ENCODE results near the gene TAF9B. TPM values are rescaled to one million over a fixed set of nuclear protein-coding genes. Genes with fewer than 3 reads are reported as not detected.
"Not testable (repeated sequence)": the region's sequence is repeated elsewhere in the genome, so short reads cannot be mapped to it uniquely, and the experiment has no call there.

The TAF9B gene
- total and polyA plus RNA-seq, 2 experiments from 2014 or later = 9.2 to 12.2 TPM

- in situ Hi-C loops (cut with MboI) = no loop called here
Observed at GRCh38 chrX:78098108-78098507, 41.3 kb downstream of the TAF9B start.

GRCh38 chrX:78092296-78092695 lies 47.2 kb downstream of the TAF9B start:
- H3K4me3 ChIP-seq = no peak overlapping the region
- no peak overlapping the region for H3K27ac ChIP-seq
- H3K36me3 ChIP-seq (ENCODE audit: low read depth) = no peaks in the 10 kb centered on the region
- H3K4me2 ChIP-seq (ENCODE audit: unreplicated experiment) = no peak overlapping the region
- no peaks in the 10 kb centered on the region for H3F3A ChIP-seq (ENCODE audit: insufficient read depth)
- no peaks in the 10 kb centered on the region for H4K20me1 ChIP-seq (ENCODE audit: insufficient read depth)
- WGBS, 2 experiments (ENCODE audit: low coverage in 1 of 2, low lambda C conversion rate in 2 of 2, missing lambda C conversion rate in 2 of 2) = 82 to 94% methylated on average over 2 of the region's 2 CpGs
- no peak overlapping the region for H3K9ac ChIP-seq
- in situ Hi-C loops (cut with MboI) = no loop called here
- no peaks in the 10 kb centered on the region for H3K9me2 ChIP-seq (ENCODE audit: insufficient read depth)
- H3K4me1 ChIP-seq (ENCODE audit: insufficient read depth) = no peaks in the 10 kb centered on the region
- TF ChIP-seq EZH2 (IDR thresholded peaks at IDR 0.05; ENCODE audit: insufficient read depth, poor library complexity, severe bottlenecking) (no peak), EZH2phosphoT487 (IDR thresholded peaks at IDR 0.05; ENCODE audit: insufficient read depth, low read depth) (no peak)
- DNase-seq = peak; percentile 24
- no peak overlapping the region for H2AFZ ChIP-seq
- H3K27me3 ChIP-seq (replicated peaks; ENCODE audit: insufficient read depth) = no peaks in the 10 kb centered on the region
- H3K9me3 ChIP-seq (ENCODE audit: low read depth) = no peaks in the 10 kb centered on the region
- H3K79me2 ChIP-seq (ENCODE audit: insufficient read depth) = no peaks in the 10 kb centered on the region

More at GRCh38 chrX:78098108-78098507, 41.3 kb downstream of the TAF9B start:
- no peaks in the 10 kb centered on the region for H3K27me3 ChIP-seq (replicated peaks; ENCODE audit: insufficient read depth)
- H3K4me3 ChIP-seq = no peak overlapping the region
- H3F3A ChIP-seq (ENCODE audit: insufficient read depth) = no peaks in the 10 kb centered on the region; the same call in 1 of the 2 replicates
- no peaks in the 10 kb centered on the region for H3K36me3 ChIP-seq (ENCODE audit: low read depth)
- H2AFZ ChIP-seq = no peak overlapping the region
- H3K9ac ChIP-seq = no peak overlapping the region
- DNase-seq = no peak
- H3K9me3 ChIP-seq (ENCODE audit: low read depth) = no peaks in the 10 kb centered on the region
- no peaks in the 10 kb centered on the region for H3K79me2 ChIP-seq (ENCODE audit: insufficient read depth)
- no peaks in the 10 kb centered on the region for H4K20me1 ChIP-seq (ENCODE audit: insufficient read depth)
- no peaks in the 10 kb centered on the region for H3K9me2 ChIP-seq (ENCODE audit: insufficient read depth)
- H3K4me2 ChIP-seq (ENCODE audit: unreplicated experiment) = no peak overlapping the region
- TF ChIP-seq EZH2 (IDR thresholded peaks at IDR 0.05; ENCODE audit: insufficient read depth, poor library complexity, severe bottlenecking) (no peak), EZH2phosphoT487 (IDR thresholded peaks at IDR 0.05; ENCODE audit: insufficient read depth, low read depth) (no peak)
- H3K27ac ChIP-seq = no peak overlapping the region
- H3K4me1 ChIP-seq (ENCODE audit: insufficient read depth) = 0 out of 2 replicates have a peak, but pooled peaks cover under 1% of the 10 kb centered on the region

- H3K27me3 ChIP-seq (replicated peaks; ENCODE audit: insufficient read depth); H3K9me3 ChIP-seq (ENCODE audit: low read depth); H3K27ac ChIP-seq; H3K4me1 ChIP-seq (ENCODE audit: insufficient read depth); H4K20me1 ChIP-seq (ENCODE audit: insufficient read depth); H3K9ac ChIP-seq; H3K36me3 ChIP-seq (ENCODE audit: low read depth); in situ Hi-C loops (cut with MboI); DNase-seq; H3K79me2 ChIP-seq (ENCODE audit: insufficient read depth); H3K4me3 ChIP-seq; H3K9me2 ChIP-seq (ENCODE audit: insufficient read depth); H3K4me2 ChIP-seq (ENCODE audit: unreplicated experiment); H2AFZ ChIP-seq; H3F3A ChIP-seq (ENCODE audit: insufficient read depth): not testable (repeated sequence)
- whole genome bisulfite sequencing, 2 experiments (ENCODE audit: low coverage in 1 of 2, low lambda C conversion rate in 2 of 2, missing lambda C conversion rate in 2 of 2) = 87 to 96% methylated on average over 5 to 6 of the region's 6 CpGs
Observed at GRCh38 chrX:78081413-78081812, 58.0 kb downstream of the TAF9B start.

Other genes with a start within 250 kb of the TAF9B start
- 51.1 and 58.9 TPM in 2 replicates for gene MAGT1, start 244.2 kb downstream of the TAF9B start, total RNA-seq (2014; rRNA removed; shearing (Covaris generic))
- gene MAGT1, start 244.2 kb downstream of the TAF9B start, polyA plus RNA-seq (2016; fragmentation: Nextera tagmentation; extraction: Ambion mirVana) = 50.4 and 50.5 TPM in 2 replicates
- gene COX7B, start 240.2 kb downstream of the TAF9B start, total RNA-seq (2014; rRNA removed; shearing (Covaris generic)) = 168 and 209 TPM in 2 replicates
- gene COX7B, start 240.2 kb downstream of the TAF9B start, polyA plus RNA-seq (2016; fragmentation: Nextera tagmentation; extraction: Ambion mirVana) = 335 and 345 TPM in 2 replicates
- gene ATP7A, start 229.0 kb downstream of the TAF9B start, total RNA-seq (2014; rRNA removed; shearing (Covaris generic)) = 6.6 and 8.7 TPM in 2 replicates
- 3.7 and 4.1 TPM in 2 replicates for gene ATP7A, start 229.0 kb downstream of the TAF9B start, polyA plus RNA-seq (2016; fragmentation: Nextera tagmentation; extraction: Ambion mirVana)
- not detected in 2 replicates for gene PGAM4, start 170.0 kb downstream of the TAF9B start, total RNA-seq (2014; rRNA removed; shearing (Covaris generic))
- not detected in 2 replicates for gene PGAM4, start 170.0 kb downstream of the TAF9B start, polyA plus RNA-seq (2016; fragmentation: Nextera tagmentation; extraction: Ambion mirVana)
- 644 and 818 TPM in 2 replicates for gene PGK1, start 35.4 kb downstream of the TAF9B start, total RNA-seq (2014; rRNA removed; shearing (Covaris generic))
- gene PGK1, start 35.4 kb downstream of the TAF9B start, polyA plus RNA-seq (2016; fragmentation: Nextera tagmentation; extraction: Ambion mirVana) = 749 and 768 TPM in 2 replicates
- gene CYSLTR1, start 188.0 kb upstream of the TAF9B start, total RNA-seq (2014; rRNA removed; shearing (Covaris generic)) = not detected in 2 replicates
- 0.08 TPM in 1 of 2 replicates, not detected in the other for gene CYSLTR1, start 188.0 kb upstream of the TAF9B start, polyA plus RNA-seq (2016; fragmentation: Nextera tagmentation; extraction: Ambion mirVana)